GM23338 (cell line): ENCODE measurements around the gene ANKIB1. TPM values are rescaled to one million over a fixed set of nuclear protein-coding genes. Genes with fewer than 3 reads are reported as not detected.

Source experiments
- ATAC-seq: fragments of 200-7000 bp; cut with Tn5 transposase; 3 replicates; pipeline ENCODE4 v1.9.1; 2020
- DNase-seq: peaks from one replicate; pipeline ENCODE4 v3.0.0-alpha.2; 2015; ENCODE audit warnings: low spot score
- H2AFZ ChIP-seq: fragments of 200-600 bp; sonication (generic); 2 replicates; pipeline ENCODE4 v1.8.0; 2016; ENCODE audit warnings: antibody characterized with exemption, mild to moderate bottlenecking, moderate library complexity
- H3F3A ChIP-seq: fragments of 200-600 bp; sonication (generic); replicated peaks from 2 replicates; pipeline ENCODE4 v1.8.0; 2017; ENCODE audit warnings: antibody characterized with exemption, mixed run types, low read depth
- H3K27ac ChIP-seq: fragments of 200-600 bp; sonication (generic); 2 replicates; pipeline ENCODE4 v1.6.1; 2016; ENCODE audit warnings: low read depth
- H3K27me3 ChIP-seq: fragments of 200-600 bp; sonication (generic); 2 replicates; pipeline ENCODE4 v1.8.0; 2016; ENCODE audit warnings: mild to moderate bottlenecking, mixed run types, moderate library complexity; ENCODE audit not compliant: insufficient read depth
- H3K36me3 ChIP-seq: fragments of 200-600 bp; sonication (generic); 2 replicates; pipeline ENCODE4 v1.8.0; 2016; ENCODE audit warnings: mild to moderate bottlenecking; ENCODE audit not compliant: insufficient read depth
- H3K4me1 ChIP-seq: fragments of 200-600 bp; sonication (generic); 2 replicates; pipeline ENCODE4 v1.8.0; 2016; ENCODE audit warnings: mild to moderate bottlenecking, moderate library complexity; ENCODE audit not compliant: insufficient read depth
- H3K4me2 ChIP-seq: fragments of 200-600 bp; sonication (generic); 2 replicates; pipeline ENCODE4 v1.7.1; 2017; ENCODE audit warnings: mixed run types
- H3K4me3 ChIP-seq: fragments of 200-600 bp; sonication (generic); 2 replicates; pipeline ENCODE4 v1.6.1; 2016; ENCODE audit warnings: mixed run types
- H3K79me2 ChIP-seq: fragments of 200-600 bp; sonication (generic); replicated peaks from 2 replicates; pipeline ENCODE4 v1.8.0; 2017; ENCODE audit warnings: mild to moderate bottlenecking; ENCODE audit not compliant: insufficient read depth
- H3K9me2 ChIP-seq: fragments of 200-600 bp; sonication (generic); 2 replicates; pipeline ENCODE4 v1.8.0; 2017; ENCODE audit not compliant: insufficient read depth
- H4K20me1 ChIP-seq: fragments of 200-600 bp; sonication (generic); replicated peaks from 2 replicates; pipeline ENCODE4 v1.8.0; 2017; ENCODE audit warnings: mild to moderate bottlenecking; ENCODE audit not compliant: insufficient read depth
- H3K27ac Mint-ChIP-seq: 2 replicates; pipeline ENCODE4 v1.8.0; 2020; ENCODE audit warnings: inconsistent platforms, mild to moderate bottlenecking, moderate library complexity, mixed read lengths
- H3K27me3 Mint-ChIP-seq: 3 replicates; pipeline ENCODE4 v1.8.0; 2022; ENCODE audit warnings: low read depth, mild to moderate bottlenecking, moderate library complexity, mixed read lengths, inconsistent platforms; ENCODE audit not compliant: insufficient read depth, poor library complexity
- H3K36me3 Mint-ChIP-seq: 3 replicates; pipeline ENCODE4 v1.8.0; 2021; ENCODE audit warnings: low read depth, mild to moderate bottlenecking, inconsistent platforms, moderate library complexity, mixed read lengths
- H3K4me1 Mint-ChIP-seq: 3 replicates; pipeline ENCODE4 v1.8.0; 2020; ENCODE audit warnings: mild to moderate bottlenecking, inconsistent platforms, mixed read lengths
- H3K4me3 Mint-ChIP-seq: 3 replicates; pipeline ENCODE4 v1.8.0; 2021; ENCODE audit warnings: moderate library complexity, mild to moderate bottlenecking, inconsistent platforms, mixed read lengths
- H3K9me3 Mint-ChIP-seq: 3 replicates; pipeline ENCODE4 v1.8.0; 2020; ENCODE audit warnings: moderate library complexity, mild to moderate bottlenecking, inconsistent platforms, mixed read lengths
- CREB1 ChIP-seq: fragments of 250-450 bp; sonication (Bioruptor Pico); IDR thresholded peaks from 2 replicates; pipeline ENCODE4 v1.5.0; 2020; ENCODE audit warnings: low read depth, mild to moderate bottlenecking, moderate library complexity
- CTCF ChIP-seq, 2 experiments: fragments of 200-600 bp in 1 of 2; sonication (generic) in 1 of 2; conservative IDR thresholded peaks; 2 replicates each; pipeline versions ENCODE4 v1.5.1 to v1.6.1; 2016 to 2017; ENCODE audit warnings: antibody characterized with exemption in 2 of 2, low read depth in 2 of 2, mild to moderate bottlenecking in 2 of 2, moderate library complexity in 1 of 2
- ETS1 ChIP-seq: IDR thresholded peaks from 2 replicates; pipeline ENCODE4 v1.6.1; 2016; ENCODE audit warnings: antibody characterized with exemption
- EZH2 ChIP-seq: fragments of 200-600 bp; sonication (generic); IDR thresholded peaks from one replicate; pipeline ENCODE4 v1.8.0; 2017; ENCODE audit warnings: antibody characterized with exemption, mild to moderate bottlenecking, low read depth; ENCODE audit not compliant: unreplicated experiment
- EZH2phosphoT487 ChIP-seq: fragments of 200-600 bp; sonication (generic); IDR thresholded peaks from one replicate; pipeline ENCODE4 v1.8.1; 2018; ENCODE audit warnings: antibody characterized with exemption; ENCODE audit not compliant: unreplicated experiment
- JUNB ChIP-seq: IDR thresholded peaks from one replicate; pipeline ENCODE4 v1.6.1; 2016; ENCODE audit warnings: antibody characterized with exemption; ENCODE audit not compliant: unreplicated experiment
- NANOG ChIP-seq: IDR thresholded peaks from 2 replicates; pipeline ENCODE4 v1.6.1; 2016; ENCODE audit warnings: antibody characterized with exemption, borderline replicate concordance
- POLR2AphosphoS5 ChIP-seq: IDR thresholded peaks from 2 replicates; pipeline ENCODE4 v1.6.1; 2016; ENCODE audit warnings: antibody characterized with exemption, low read depth
- REST ChIP-seq: IDR thresholded peaks from one replicate; pipeline ENCODE4 v1.6.1; 2018; ENCODE audit warnings: antibody characterized with exemption; ENCODE audit not compliant: unreplicated experiment
- STAT1 ChIP-seq: IDR thresholded peaks from one replicate; pipeline ENCODE4 v1.6.1; 2016; ENCODE audit warnings: antibody characterized with exemption; ENCODE audit not compliant: unreplicated experiment
- ZNF114 ChIP-seq: fragments of 250-450 bp; sonication (Bioruptor Pico); IDR thresholded peaks from 2 replicates; pipeline ENCODE4 v1.5.0; 2020; ENCODE audit warnings: mild to moderate bottlenecking, moderate library complexity
- ZNF331 ChIP-seq: fragments of 250-450 bp; sonication (Bioruptor Pico); IDR thresholded peaks from 2 replicates; pipeline ENCODE4 v1.5.0; 2020; ENCODE audit warnings: low read depth, mild to moderate bottlenecking, moderate library complexity
- ZNF462 ChIP-seq: fragments of 250-450 bp; sonication (Bioruptor Pico); IDR thresholded peaks from 2 replicates; pipeline ENCODE4 v1.5.0; 2020; ENCODE audit warnings: mild to moderate bottlenecking, moderate library complexity
- polyA plus RNA-seq: library from polyadenylated mRNA; unstranded; fragments of >200 nt; fragmentation: Nextera tagmentation; extraction: Ambion mirVana; gene quantifications from 2 replicates; pipeline ENCODE4 v1.2.1, GENCODE V29; 2016
- total RNA-seq: library from RNA; depleted of rRNA; stranded (reverse); fragments of >200 nt; shearing (Covaris generic); gene quantifications from 2 replicates; pipeline ENCODE4 v1.2.3, GENCODE V29; 2014

The ANKIB1 gene
- total and polyA plus RNA-seq, 2 experiments from 2014 or later = 19.1 to 40.3 TPM

- DNase-seq (no peak), ATAC-seq (no peak)
- H4K20me1 ChIP-seq = no peaks in the 10 kb centered on the region
- H3K36me3 ChIP-seq = peaks cover 28% of the 10 kb centered on the region
- Mint-ChIP-seq H3K27ac (no peak overlapping the region), H3K27me3 (no peaks in the 10 kb centered on the region), H3K9me3 (peaks cover 3% of the 10 kb centered on the region; the same call in 1 of the 3 replicates), H3K4me3 (no peak overlapping the region), H3K36me3 (peaks cover 54% of the 10 kb centered on the region), H3K4me1 (no peaks in the 10 kb centered on the region)
- no peak overlapping the region for H3K4me2 ChIP-seq
- no peaks in the 10 kb centered on the region for H3K4me1 ChIP-seq
- no peak overlapping the region for H3K27ac ChIP-seq
- no peaks in the 10 kb centered on the region for H3K9me2 ChIP-seq
- H3F3A ChIP-seq = no peaks in the 10 kb centered on the region
- TF ChIP-seq ZNF114 = no peak
- TF ChIP-seq POLR2AphosphoS5 = no peak
- TF ChIP-seq STAT1 = no peak
- TF ChIP-seq ZNF462 (CRISPR knock-in tag) = no peak
- TF ChIP-seq EZH2phosphoT487 = no peak
- no peak for TF ChIP-seq CTCF (conservative IDR thresholded peaks at IDR 0.05; ENCODE audit: low read depth in 2 of 2)
- TF ChIP-seq EZH2 = no peak
- no peak for TF ChIP-seq CREB1
- no peak for TF ChIP-seq ZNF331
- no peak for TF ChIP-seq REST
- TF ChIP-seq JUNB = no peak
- no peak for TF ChIP-seq NANOG
- no peak for TF ChIP-seq ETS1
- no peak overlapping the region for H2AFZ ChIP-seq
- no peaks in the 10 kb centered on the region for H3K27me3 ChIP-seq
- H3K4me3 ChIP-seq = no peak overlapping the region
- H3K79me2 ChIP-seq = no peaks in the 10 kb centered on the region
Measured at GRCh38 chr7:92228100-92228499, 17.7 kb upstream of the ANKIB1 start.
